ENCODE results near the gene VPS26C. TPM values are rescaled to one million over a fixed set of nuclear protein-coding genes. Genes with fewer than 3 reads are reported as not detected.

Gene VPS26C
- total RNA-seq, 1 experiment from 2014 or later = 58.0 TPM

- H3K27ac Mint-ChIP-seq = no peak overlapping the region
- no peaks in the 10 kb centered on the region for H3K27me3 Mint-ChIP-seq (ENCODE audit: low read depth)
- Histone ChIP-seq H3K9ac (ENCODE audit: extremely low read depth, insufficient read length, low read length) (no peak overlapping the region), H3K79me1 (ENCODE audit: insufficient read depth, low read depth, low read length, poor library complexity, severe bottlenecking) (peaks cover 2% of the 10 kb centered on the region), H3K27ac (ENCODE audit: insufficient read length, low read depth, low read length) (no peak overlapping the region), H2BK20ac (ENCODE audit: low read depth, low read length, poor library complexity, severe bottlenecking) (no peak overlapping the region), H3K23ac (ENCODE audit: insufficient read length, low read depth, low read length) (no peak overlapping the region), H3K4ac (ENCODE audit: low read depth, low read length) (no peak overlapping the region), H3T11ph (ENCODE audit: low read length) (no peak overlapping the region), H2BK15ac (ENCODE audit: low read depth, low read length) (no peak overlapping the region), H3K18ac (ENCODE audit: insufficient read length, low read depth, low read length) (no peak overlapping the region), H2AFZ (ENCODE audit: low read length) (no peak overlapping the region), H3K56ac (ENCODE audit: insufficient read length, low read depth, low read length) (no peak overlapping the region), H3K4me1 (ENCODE audit: insufficient read depth, low read length) (no peaks in the 10 kb centered on the region; the same call in 1 of the 2 replicates), H3K27me3 (ENCODE audit: insufficient read depth, low read length) (no peaks in the 10 kb centered on the region), H3K9me3 (ENCODE audit: control insufficient read depth, low read depth, low read length) (no peaks in the 10 kb centered on the region), H2AK5ac (ENCODE audit: insufficient read length, low read length) (no peak overlapping the region), H3K79me2 (ENCODE audit: insufficient read depth, low read length) (no peaks in the 10 kb centered on the region), H3K4me2 (ENCODE audit: insufficient read depth, insufficient read length, low read length) (no peak overlapping the region), H4K5ac (ENCODE audit: insufficient read length, low read depth, low read length) (no peak overlapping the region), H4K91ac (ENCODE audit: insufficient read length, low read depth, low read length) (no peak overlapping the region), H2BK12ac (ENCODE audit: insufficient read length, low read depth, low read length) (no peak overlapping the region), H4K20me1 (ENCODE audit: control insufficient read depth, insufficient read depth, insufficient read length) (no peaks in the 10 kb centered on the region), H2BK5ac (ENCODE audit: insufficient read length, low read length) (no peak overlapping the region), H4K8ac (replicated peaks; ENCODE audit: insufficient read length, low read depth, low read length) (no peak overlapping the region), H3K14ac (ENCODE audit: insufficient read depth, low read length) (no peak overlapping the region), H3K23me2 (ENCODE audit: insufficient read length, low read depth, low read length, poor library complexity, severe bottlenecking) (no peaks in the 10 kb centered on the region), H2BK120ac (ENCODE audit: low read depth, low read length, poor library complexity, severe bottlenecking) (no peak overlapping the region)
- no peaks in the 10 kb centered on the region for H3K9me3 Mint-ChIP-seq
- H3K4me3 Mint-ChIP-seq = no peak overlapping the region
- peaks cover 16 to 48% (median 45%) of the 10 kb centered on the region in 3 experiments for H3K36me3 Mint-ChIP-seq (ENCODE audit: insufficient read depth in 1 of 3, low read depth in 3 of 3)
- no peaks in the 10 kb centered on the region for H3K4me1 Mint-ChIP-seq
- TF ChIP-seq CTCF (conservative IDR thresholded peaks at IDR 0.05) = no peak
- WGBS (ENCODE audit: extremely low coverage, insufficient read length, low lambda C conversion rate) = no CpG with 5 or more reads among the region's 2 CpGs
- no peak for DNase-seq
Measured at GRCh38 chr21:37237346-37237745, 29.8 kb downstream of the VPS26C start.

Measured in H9 (cell line).